Nephron (organoid): ENCODE measurements around the gene PIP5KL1.

ENCODE experiments used
- H3K27ac Mint-ChIP-seq, 3 experiments: 2 replicates each; pipeline ENCODE4 v1.8.0; 2020; ENCODE audit warnings: mixed read lengths in 3 of 3, mild to moderate bottlenecking in 2 of 3, moderate library complexity in 1 of 3
- H3K27me3 Mint-ChIP-seq: 2 replicates; pipeline ENCODE4 v1.8.0; 2021; ENCODE audit warnings: low read depth, mild to moderate bottlenecking, moderate library complexity, mixed read lengths
- H3K36me3 Mint-ChIP-seq: 2 replicates; pipeline ENCODE4 v1.8.0; 2020; ENCODE audit warnings: low read depth, mixed read lengths
- H3K4me1 Mint-ChIP-seq: 2 replicates; pipeline ENCODE4 v1.8.0; 2020; ENCODE audit warnings: mixed read lengths
- H3K4me3 Mint-ChIP-seq, 3 experiments: 2 replicates each; pipeline ENCODE4 v1.8.0; 2020; ENCODE audit warnings: mild to moderate bottlenecking in 3 of 3, mixed read lengths in 3 of 3, moderate library complexity in 2 of 3
- H3K9me3 Mint-ChIP-seq: 2 replicates; pipeline ENCODE4 v1.8.0; 2020; ENCODE audit warnings: mixed read lengths
- CTCF ChIP-seq, 3 experiments: fragments of 200-600 bp; sonication (generic); IDR thresholded peaks; one replicate each; pipeline ENCODE4 v1.5.0; 2021; ENCODE audit warnings: antibody characterized with exemption in 3 of 3; ENCODE audit not compliant: unreplicated experiment in 3 of 3

Gene PIP5KL1

GRCh38 chr9:127875306-127875966, 55.1 kb downstream of the PIP5KL1 start:
- Mint-ChIP-seq H3K27ac (peak overlapping the region; percentile 81 to 92 (median 90)), H3K9me3 (no peaks in the 10 kb centered on the region), H3K36me3 (peaks cover 8% of the 10 kb centered on the region), H3K27me3 (no peaks in the 10 kb centered on the region), H3K4me3 (peak overlapping the region; percentile 73 to 85 (median 82)), H3K4me1 (peaks cover 25% of the 10 kb centered on the region)
- TF ChIP-seq CTCF (IDR thresholded peaks at IDR 0.05; ENCODE audit: unreplicated experiment in 3 of 3), result no peak

- TF ChIP-seq CTCF (IDR thresholded peaks at IDR 0.05; ENCODE audit: unreplicated experiment in 3 of 3), result no peak
- H3K27ac Mint-ChIP-seq, result peak overlapping the region in 2 of 3 experiments; percentile 90 to 92
- peak overlapping the region; percentile 73 to 85 (median 82) for H3K4me3 Mint-ChIP-seq
- no peaks in the 10 kb centered on the region for H3K27me3 Mint-ChIP-seq
- H3K4me1 Mint-ChIP-seq, result peaks cover 25% of the 10 kb centered on the region
- peaks cover 8% of the 10 kb centered on the region for H3K36me3 Mint-ChIP-seq
- H3K9me3 Mint-ChIP-seq, result no peaks in the 10 kb centered on the region
Observed at GRCh38 chr9:127874301-127875221, 56.0 kb downstream of the PIP5KL1 start.

GRCh38 chr9:127873886-127874285, 56.7 kb downstream of the PIP5KL1 start:
- Mint-ChIP-seq H3K4me1 (peaks cover 22% of the 10 kb centered on the region), H3K27ac (no peak overlapping the region), H3K36me3 (peaks cover 8% of the 10 kb centered on the region), H3K27me3 (no peaks in the 10 kb centered on the region), H3K4me3 (no peak overlapping the region), H3K9me3 (no peaks in the 10 kb centered on the region)
- no peak for TF ChIP-seq CTCF (IDR thresholded peaks at IDR 0.05; ENCODE audit: unreplicated experiment in 3 of 3)

- Mint-ChIP-seq H3K27me3 (no peaks in the 10 kb centered on the region), H3K9me3 (no peaks in the 10 kb centered on the region), H3K4me1 (peaks cover 16% of the 10 kb centered on the region), H3K4me3 (no peak overlapping the region), H3K36me3 (peaks cover 10% of the 10 kb centered on the region), H3K27ac (no peak overlapping the region)
- no peak for TF ChIP-seq CTCF (IDR thresholded peaks at IDR 0.05; ENCODE audit: unreplicated experiment in 3 of 3)
Observed at GRCh38 chr9:127873223-127873691, 57.3 kb downstream of the PIP5KL1 start.

- peak overlapping the region in 1 of 3 experiments; percentile 40 for H3K27ac Mint-ChIP-seq
- no peak overlapping the region for H3K4me3 Mint-ChIP-seq
- H3K36me3 Mint-ChIP-seq, result peaks cover 9% of the 10 kb centered on the region
- H3K27me3 Mint-ChIP-seq, result no peaks in the 10 kb centered on the region
- TF ChIP-seq CTCF (IDR thresholded peaks at IDR 0.05; ENCODE audit: unreplicated experiment in 3 of 3), result no peak
- no peaks in the 10 kb centered on the region for H3K9me3 Mint-ChIP-seq
- peaks cover 11% of the 10 kb centered on the region for H3K4me1 Mint-ChIP-seq
Observed at GRCh38 chr9:127872369-127873222, 58.0 kb downstream of the PIP5KL1 start.
